Effector CD8-positive, alpha-beta T cell (primary cell): Measurements from ENCODE around the gene CACNA1B.
"Not testable (repeated sequence)": the region's sequence is repeated elsewhere in the genome, so short reads cannot be mapped to it uniquely, and the experiment has no call there.

Experiments used
- DNase-seq: peaks from one replicate; lab custom pipeline; 2025; lab: John Stamatoyannopoulos, UW
- total RNA-seq, 4 experiments: gene quantifications; one replicate each; lab custom pipeline; 2026; lab: John Stamatoyannopoulos, UW

CACNA1B gene
- total RNA-seq, result 0 to 0.18 (median 0) reads per million in 4 experiments

GRCh38 chr9:137877506-137878122 lies at the start of gene CACNA1B:
CACNA1B (plus strand) TSS chr9:137877782; CDS start chr9:137877934, 152 bp downstream.
- DNase-seq, result not testable (repeated sequence)

GRCh38 chr9:137827908-137828526 lies 49.6 kb upstream of the CACNA1B start:
- no peak for DNase-seq

- DNase-seq, result no peak
Observed at GRCh38 chr9:137828527-137829259, 48.9 kb upstream of the CACNA1B start.

GRCh38 chr9:137829260-137829996 lies 48.2 kb upstream of the CACNA1B start:
- no peak for DNase-seq

GRCh38 chr9:137832191-137832700 lies 45.3 kb upstream of the CACNA1B start:
- no peak for DNase-seq

GRCh38 chr9:137832830-137833590 lies 44.6 kb upstream of the CACNA1B start:
- DNase-seq, result no peak

GRCh38 chr9:137833721-137834613 lies 43.6 kb upstream of the CACNA1B start:
- no peak for DNase-seq

GRCh38 chr9:137834846-137835546 lies 42.6 kb upstream of the CACNA1B start:
- no peak for DNase-seq

- DNase-seq, result no peak
Observed at GRCh38 chr9:137836151-137836830, 41.3 kb upstream of the CACNA1B start.

GRCh38 chr9:137836831-137837241 lies 40.7 kb upstream of the CACNA1B start:
- no peak for DNase-seq

- DNase-seq, result no peak
Observed at GRCh38 chr9:137837345-137838278, 40.0 kb upstream of the CACNA1B start.

- no peak for DNase-seq
Observed at GRCh38 chr9:137838576-137838975, 39.0 kb upstream of the CACNA1B start.

- no peak for DNase-seq
Observed at GRCh38 chr9:137843355-137843754, 34.2 kb upstream of the CACNA1B start.

- no peak for DNase-seq
Observed at GRCh38 chr9:137851516-137852267, 25.9 kb upstream of the CACNA1B start.

GRCh38 chr9:137853392-137853995 lies 24.1 kb upstream of the CACNA1B start:
- no peak for DNase-seq

- DNase-seq, result no peak
Observed at GRCh38 chr9:137860361-137860760, 17.2 kb upstream of the CACNA1B start.
